Measurements from ENCODE around the gene SLC26A6.

Gene SLC26A6

GRCh38 chr3:48633743-48634142 lies 1.5 kb downstream of the SLC26A6 start:
- no peaks in the 10 kb centered on the region for H3K9me3 ChIP-seq (ENCODE audit: control insufficient read depth in 2 of 2, low read length in 2 of 2)
- no peak overlapping the region for H3K27ac ChIP-seq (ENCODE audit: low read depth in 2 of 2, low read length in 2 of 2)
- peak overlapping the region; percentile 68 to 84 for H3K4me3 ChIP-seq (ENCODE audit: low read length in 2 of 2)
- H3K36me3 ChIP-seq (ENCODE audit: control insufficient read depth in 2 of 2, insufficient read depth in 2 of 2, low read length in 2 of 2) = peaks cover 38 to 41% of the 10 kb centered on the region in 2 donors
- H3K27me3 ChIP-seq (ENCODE audit: control insufficient read depth in 2 of 2, insufficient read depth in 2 of 2, low read length in 2 of 2) = no peaks in the 10 kb centered on the region
- peaks cover 17 to 19% of the 10 kb centered on the region in 2 donors for H3K4me1 ChIP-seq (ENCODE audit: control insufficient read depth in 2 of 2, insufficient read depth in 2 of 2, low read length in 2 of 2)
- H3K9ac ChIP-seq (ENCODE audit: low read depth in 1 of 2, low read length in 2 of 2) = peak overlapping the region; percentile 75 to 79

- H3K9ac ChIP-seq (ENCODE audit: low read depth in 1 of 2, low read length in 2 of 2) = no peak overlapping the region
- no peak overlapping the region for H3K4me3 ChIP-seq (ENCODE audit: low read length in 2 of 2)
Observed at GRCh38 chr3:48633256-48633655, 2.0 kb downstream of the SLC26A6 start.

GRCh38 chr3:48631516-48632448 lies 3.5 kb downstream of the SLC26A6 start:
- Histone ChIP-seq H3K4me1 (ENCODE audit: control insufficient read depth in 2 of 2, insufficient read depth in 2 of 2, low read length in 2 of 2) (peaks cover 17 to 19% of the 10 kb centered on the region in 2 donors), H3K36me3 (ENCODE audit: control insufficient read depth in 2 of 2, insufficient read depth in 2 of 2, low read length in 2 of 2) (peaks cover 50 to 59% of the 10 kb centered on the region in 2 donors)

More at GRCh38 chr3:48633256-48633655, 2.0 kb downstream of the SLC26A6 start:
- Histone ChIP-seq H3K9me3 (ENCODE audit: control insufficient read depth in 2 of 2, low read length in 2 of 2) (no peaks in the 10 kb centered on the region), H3K4me1 (ENCODE audit: control insufficient read depth in 2 of 2, insufficient read depth in 2 of 2, low read length in 2 of 2) (peaks cover 17 to 19% of the 10 kb centered on the region in 2 donors), H3K36me3 (ENCODE audit: control insufficient read depth in 2 of 2, insufficient read depth in 2 of 2, low read length in 2 of 2) (peaks cover 40 to 46% of the 10 kb centered on the region in 2 donors), H3K27ac (ENCODE audit: low read depth in 2 of 2, low read length in 2 of 2) (no peak overlapping the region), H3K27me3 (ENCODE audit: control insufficient read depth in 2 of 2, insufficient read depth in 2 of 2, low read length in 2 of 2) (no peaks in the 10 kb centered on the region)

GRCh38 chr3:48630833-48631232 lies 4.4 kb downstream of the SLC26A6 start:
- Histone ChIP-seq H3K9me3 (ENCODE audit: control insufficient read depth in 2 of 2, low read length in 2 of 2) (no peaks in the 10 kb centered on the region), H3K9ac (ENCODE audit: low read depth in 1 of 2, low read length in 2 of 2) (no peak overlapping the region), H3K4me3 (ENCODE audit: low read length in 2 of 2) (no peak overlapping the region), H3K27me3 (ENCODE audit: control insufficient read depth in 2 of 2, insufficient read depth in 2 of 2, low read length in 2 of 2) (no peaks in the 10 kb centered on the region), H3K36me3 (ENCODE audit: control insufficient read depth in 2 of 2, insufficient read depth in 2 of 2, low read length in 2 of 2) (peaks cover 54 to 62% of the 10 kb centered on the region in 2 donors), H3K27ac (ENCODE audit: low read depth in 2 of 2, low read length in 2 of 2) (no peak overlapping the region), H3K4me1 (ENCODE audit: control insufficient read depth in 2 of 2, insufficient read depth in 2 of 2, low read length in 2 of 2) (peaks cover 11 to 12% of the 10 kb centered on the region in 2 donors)

More at GRCh38 chr3:48631516-48632448, 3.5 kb downstream of the SLC26A6 start:
- H3K9ac ChIP-seq (ENCODE audit: low read depth in 1 of 2, low read length in 2 of 2) = no peak overlapping the region
- H3K27me3 ChIP-seq (ENCODE audit: control insufficient read depth in 2 of 2, insufficient read depth in 2 of 2, low read length in 2 of 2) = no peaks in the 10 kb centered on the region
- no peaks in the 10 kb centered on the region for H3K9me3 ChIP-seq (ENCODE audit: control insufficient read depth in 2 of 2, low read length in 2 of 2)
- no peak overlapping the region for H3K4me3 ChIP-seq (ENCODE audit: low read length in 2 of 2)
- no peak overlapping the region for H3K27ac ChIP-seq (ENCODE audit: low read depth in 2 of 2, low read length in 2 of 2)

GRCh38 chr3:48630407-48630806 lies 4.9 kb downstream of the SLC26A6 start:
- peaks cover 54 to 66% of the 10 kb centered on the region in 2 donors for H3K36me3 ChIP-seq (ENCODE audit: control insufficient read depth in 2 of 2, insufficient read depth in 2 of 2, low read length in 2 of 2)
- H3K9ac ChIP-seq (ENCODE audit: low read depth in 1 of 2, low read length in 2 of 2) = no peak overlapping the region
- peaks cover 9% of the 10 kb centered on the region in 2 donors for H3K4me1 ChIP-seq (ENCODE audit: control insufficient read depth in 2 of 2, insufficient read depth in 2 of 2, low read length in 2 of 2)
- no peak overlapping the region for H3K4me3 ChIP-seq (ENCODE audit: low read length in 2 of 2)
- H3K27me3 ChIP-seq (ENCODE audit: control insufficient read depth in 2 of 2, insufficient read depth in 2 of 2, low read length in 2 of 2) = no peaks in the 10 kb centered on the region
- H3K27ac ChIP-seq (ENCODE audit: low read depth in 2 of 2, low read length in 2 of 2) = no peak overlapping the region
- no peaks in the 10 kb centered on the region for H3K9me3 ChIP-seq (ENCODE audit: control insufficient read depth in 2 of 2, low read length in 2 of 2)

- Histone ChIP-seq H3K4me3 (ENCODE audit: low read length in 2 of 2) (no peak overlapping the region), H3K9ac (ENCODE audit: low read depth in 1 of 2, low read length in 2 of 2) (no peak overlapping the region), H3K36me3 (ENCODE audit: control insufficient read depth in 2 of 2, insufficient read depth in 2 of 2, low read length in 2 of 2) (peaks cover 55 to 67% of the 10 kb centered on the region in 2 donors), H3K27ac (ENCODE audit: low read depth in 2 of 2, low read length in 2 of 2) (no peak overlapping the region), H3K4me1 (ENCODE audit: control insufficient read depth in 2 of 2, insufficient read depth in 2 of 2, low read length in 2 of 2) (peaks cover 9% of the 10 kb centered on the region in 2 donors), H3K27me3 (ENCODE audit: control insufficient read depth in 2 of 2, insufficient read depth in 2 of 2, low read length in 2 of 2) (no peaks in the 10 kb centered on the region), H3K9me3 (ENCODE audit: control insufficient read depth in 2 of 2, low read length in 2 of 2) (no peaks in the 10 kb centered on the region)
Observed at GRCh38 chr3:48629894-48630293, 5.4 kb downstream of the SLC26A6 start.

- no peak overlapping the region for H3K27ac ChIP-seq (ENCODE audit: low read depth in 2 of 2, low read length in 2 of 2)
- peaks cover 9 to 12% of the 10 kb centered on the region in 2 donors for H3K4me1 ChIP-seq (ENCODE audit: control insufficient read depth in 2 of 2, insufficient read depth in 2 of 2, low read length in 2 of 2)
- peaks cover 56 to 67% of the 10 kb centered on the region in 2 donors for H3K36me3 ChIP-seq (ENCODE audit: control insufficient read depth in 2 of 2, insufficient read depth in 2 of 2, low read length in 2 of 2)
- no peaks in the 10 kb centered on the region for H3K27me3 ChIP-seq (ENCODE audit: control insufficient read depth in 2 of 2, insufficient read depth in 2 of 2, low read length in 2 of 2)
- H3K4me3 ChIP-seq (ENCODE audit: low read length in 2 of 2) = no peak overlapping the region
- H3K9me3 ChIP-seq (ENCODE audit: control insufficient read depth in 2 of 2, low read length in 2 of 2) = no peaks in the 10 kb centered on the region
- no peak overlapping the region for H3K9ac ChIP-seq (ENCODE audit: low read depth in 1 of 2, low read length in 2 of 2)
Observed at GRCh38 chr3:48628277-48629017, 6.8 kb downstream of the SLC26A6 start.

- Histone ChIP-seq H3K27me3 (ENCODE audit: control insufficient read depth in 2 of 2, insufficient read depth in 2 of 2, low read length in 2 of 2) (no peaks in the 10 kb centered on the region), H3K9ac (ENCODE audit: low read depth in 1 of 2, low read length in 2 of 2) (no peak overlapping the region), H3K27ac (ENCODE audit: low read depth in 2 of 2, low read length in 2 of 2) (no peak overlapping the region), H3K4me1 (ENCODE audit: control insufficient read depth in 2 of 2, insufficient read depth in 2 of 2, low read length in 2 of 2) (peaks cover 11 to 15% of the 10 kb centered on the region in 2 donors), H3K4me3 (ENCODE audit: low read length in 2 of 2) (no peak overlapping the region), H3K36me3 (ENCODE audit: control insufficient read depth in 2 of 2, insufficient read depth in 2 of 2, low read length in 2 of 2) (peaks cover 28 to 45% of the 10 kb centered on the region in 2 donors), H3K9me3 (ENCODE audit: control insufficient read depth in 2 of 2, low read length in 2 of 2) (no peaks in the 10 kb centered on the region)
Observed at GRCh38 chr3:48625600-48625999, 9.7 kb downstream of the SLC26A6 start.

GRCh38 chr3:48624767-48625166 lies 10.5 kb downstream of the SLC26A6 start:
- H3K27me3 ChIP-seq (ENCODE audit: control insufficient read depth in 2 of 2, insufficient read depth in 2 of 2, low read length in 2 of 2) = no peaks in the 10 kb centered on the region
- no peak overlapping the region for H3K4me3 ChIP-seq (ENCODE audit: low read length in 2 of 2)
- peaks cover 20 to 38% of the 10 kb centered on the region in 2 donors for H3K36me3 ChIP-seq (ENCODE audit: control insufficient read depth in 2 of 2, insufficient read depth in 2 of 2, low read length in 2 of 2)
- no peak overlapping the region for H3K9ac ChIP-seq (ENCODE audit: low read depth in 1 of 2, low read length in 2 of 2)
- H3K9me3 ChIP-seq (ENCODE audit: control insufficient read depth in 2 of 2, low read length in 2 of 2) = no peaks in the 10 kb centered on the region
- H3K27ac ChIP-seq (ENCODE audit: low read depth in 2 of 2, low read length in 2 of 2) = peak overlapping the region; percentile 75 to 85
- peaks cover 18 to 24% of the 10 kb centered on the region in 2 donors for H3K4me1 ChIP-seq (ENCODE audit: control insufficient read depth in 2 of 2, insufficient read depth in 2 of 2, low read length in 2 of 2)

All from mucosa of rectum (tissue), 2 donors.